Fibroblast of skin of back (primary cell): ENCODE data around the gene EHF.

Experiments used
- DNase-seq: peaks from one replicate; pipeline ENCODE4 v3.0.0-alpha.2; 2013

Gene EHF

GRCh38 chr11:34625576-34625975, 4.7 kb downstream of the EHF start:
- DNase-seq = no peak

- DNase-seq = no peak
These were observed 5.5 kb downstream of the EHF start for GRCh38 chr11:34626393-34626792.

DNA sequence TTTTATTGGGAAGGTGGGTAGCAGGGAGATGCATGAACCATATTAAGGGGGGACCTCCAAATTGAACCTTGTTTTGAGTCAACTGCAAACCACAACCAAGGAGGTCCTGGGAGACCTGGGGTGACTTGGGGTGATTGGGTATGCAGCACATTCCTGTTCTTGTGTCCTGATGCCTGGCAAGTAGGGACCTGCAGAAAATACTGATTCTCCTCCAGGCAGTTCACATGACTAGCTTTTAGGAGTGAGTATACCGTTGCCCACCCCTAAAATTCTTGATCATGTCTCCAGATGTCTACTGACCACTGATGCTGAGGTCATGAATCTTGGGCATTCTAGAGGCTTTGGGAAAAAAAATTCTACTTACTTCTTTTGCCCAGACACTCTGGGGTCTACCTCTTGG, 6.3 kb downstream of the EHF start:
- DNase-seq = no peak

DNA sequence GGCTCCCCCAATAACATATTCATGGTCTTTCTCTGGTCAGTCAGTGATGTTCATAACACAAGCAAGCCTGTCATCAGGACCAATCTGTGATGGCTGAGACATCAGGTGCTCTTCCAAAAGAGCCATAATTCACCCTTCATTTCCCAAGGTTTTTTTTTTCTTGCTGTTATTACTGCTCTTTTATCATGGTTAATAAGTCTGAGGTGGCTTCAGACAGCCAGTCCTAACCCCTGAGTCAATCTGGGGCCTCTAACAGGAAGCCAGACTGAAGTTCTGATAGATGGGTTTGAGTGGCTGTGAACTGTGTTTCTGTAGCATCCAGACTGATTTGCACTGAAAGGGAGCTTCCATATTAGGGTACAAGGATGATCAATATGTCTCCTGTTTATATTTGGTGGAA, 8.8 kb downstream of the EHF start:
- no peak for DNase-seq

- no peak for DNase-seq
These were observed 9.7 kb downstream of the EHF start for GRCh38 chr11:34630544-34630943.

DNA sequence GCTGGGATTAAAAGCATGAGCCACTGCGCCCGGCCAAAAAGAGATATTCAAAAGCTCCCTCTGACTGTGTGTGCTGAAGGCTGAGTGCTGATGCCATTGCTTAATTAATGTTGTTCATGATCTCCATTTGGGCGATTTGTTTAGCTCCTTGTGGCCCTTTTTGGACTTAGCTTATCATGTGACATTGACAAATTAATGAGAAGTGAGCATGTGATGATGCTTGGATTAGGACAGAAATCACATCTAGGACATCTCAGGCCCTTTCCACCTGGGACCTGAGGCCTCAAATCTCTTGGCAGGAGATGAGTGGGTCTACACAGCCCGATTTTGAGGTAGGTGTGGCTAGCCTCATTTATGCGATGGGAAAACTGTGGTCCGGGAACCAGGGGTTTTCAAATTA, 10.4 kb downstream of the EHF start:
- no peak for DNase-seq

DNA sequence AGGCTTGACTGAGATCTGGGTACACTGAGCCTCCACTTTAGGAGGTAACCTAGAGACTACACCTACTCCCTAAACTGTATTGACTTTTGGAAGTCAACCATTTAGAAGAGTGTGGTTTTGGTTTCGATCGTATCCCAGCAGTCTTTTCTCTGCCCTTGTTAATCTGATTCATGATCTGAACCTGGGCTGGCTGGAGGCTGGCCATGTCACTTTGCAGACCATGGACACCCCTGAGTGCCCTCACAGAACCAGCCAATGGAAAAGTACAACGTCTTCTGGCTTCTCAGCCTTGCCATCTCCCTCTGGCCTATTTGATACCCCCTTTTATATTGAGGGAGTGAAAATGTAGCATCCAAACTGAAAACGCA, 10.8 kb downstream of the EHF start:
- DNase-seq = no peak

GRCh38 chr11:34632105-34632791, 11.4 kb downstream of the EHF start:
- peak; percentile 33 for DNase-seq

- DNase-seq = no peak
These were observed 12.7 kb downstream of the EHF start for GRCh38 chr11:34633640-34633989.

DNA sequence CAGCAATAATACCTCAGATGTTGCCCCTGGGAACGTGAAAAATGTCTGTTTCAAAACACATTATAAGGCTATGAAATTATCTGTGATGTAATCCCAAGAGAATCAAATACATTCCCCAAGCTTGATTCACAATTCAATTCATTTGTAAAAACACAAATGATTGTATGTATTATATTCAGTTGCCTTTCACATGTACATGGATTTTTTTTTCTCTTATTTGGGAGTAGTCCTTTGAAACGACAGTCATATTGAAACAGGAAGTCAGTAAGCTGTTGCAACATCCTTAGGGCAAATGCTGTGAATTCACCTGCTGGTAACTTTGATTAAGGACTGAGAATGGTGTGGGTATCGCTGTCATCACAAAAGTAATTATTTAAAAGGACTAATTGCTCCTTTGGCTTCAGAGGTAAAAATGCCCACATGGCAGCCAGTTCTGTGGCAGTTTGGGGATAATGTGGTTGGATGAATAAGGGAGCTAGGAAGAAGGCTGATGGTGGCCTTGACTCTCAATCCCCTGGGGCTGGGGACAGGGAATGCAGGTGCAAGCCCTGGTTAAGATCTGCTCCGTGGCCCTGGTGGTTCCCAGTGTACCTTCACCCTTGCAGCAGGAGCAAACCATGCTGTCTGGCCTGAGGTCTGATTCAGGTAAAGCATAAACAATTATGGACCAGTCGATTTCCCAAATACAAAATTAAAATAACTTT, 13.2 kb downstream of the EHF start:
- DNase-seq = peak; percentile 74

DNA sequence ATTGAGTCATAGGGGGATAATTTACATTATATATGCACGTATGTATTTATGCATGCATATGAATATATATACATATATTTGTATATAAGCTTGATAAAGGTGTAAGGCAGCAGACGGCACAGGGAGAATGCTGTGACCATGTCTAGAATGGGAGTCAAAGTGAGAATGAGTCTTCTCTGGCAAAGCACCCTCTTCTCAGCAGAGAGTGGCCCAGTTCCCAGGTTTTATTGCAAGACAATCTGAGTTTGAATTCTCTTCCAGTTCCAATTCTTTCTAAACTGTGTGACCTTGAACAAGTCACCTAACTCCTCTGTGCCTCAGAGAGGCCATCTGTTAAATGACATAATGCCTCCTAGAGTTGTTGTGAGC, 13.8 kb downstream of the EHF start:
- DNase-seq = no peak

DNA sequence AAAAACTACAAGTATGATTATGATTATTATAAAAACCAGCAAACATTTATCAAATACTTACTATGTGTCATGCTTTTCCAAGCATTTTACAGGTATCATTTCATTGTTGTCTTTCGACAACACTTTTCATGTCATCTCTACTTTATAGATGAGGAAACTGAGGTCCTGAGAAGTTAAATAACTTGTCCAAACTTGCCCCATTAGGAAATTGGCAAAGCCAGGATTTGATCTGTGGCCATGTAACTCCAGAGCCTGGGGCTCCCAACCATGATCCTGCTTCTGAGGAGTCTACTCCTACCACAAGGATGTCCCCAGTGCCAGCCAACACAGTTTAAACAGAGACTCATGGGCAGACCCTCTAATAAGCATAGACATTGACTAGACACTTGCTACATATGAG, 15.2 kb downstream of the EHF start:
- DNase-seq = no peak

DNA sequence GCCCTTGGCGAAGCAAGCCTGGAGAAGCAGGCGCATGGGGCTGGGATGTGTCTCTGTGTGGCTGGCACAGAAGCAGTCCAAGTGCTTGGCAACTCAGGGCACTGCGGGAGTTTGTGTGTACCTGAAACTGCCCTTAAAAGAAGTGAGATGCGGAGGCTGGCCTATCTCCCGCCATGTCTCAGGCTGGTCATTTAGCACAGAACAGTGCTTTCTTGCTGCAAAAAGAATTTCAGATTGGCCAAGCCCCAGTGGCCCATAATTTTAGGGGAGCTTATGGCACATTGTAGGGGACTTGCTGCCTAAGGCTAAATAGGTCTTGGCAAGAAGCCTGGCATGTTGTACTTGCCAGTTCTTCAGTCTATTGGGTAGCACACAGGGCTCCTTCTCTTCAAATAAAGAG, 16.4 kb downstream of the EHF start:
- no peak for DNase-seq

DNA sequence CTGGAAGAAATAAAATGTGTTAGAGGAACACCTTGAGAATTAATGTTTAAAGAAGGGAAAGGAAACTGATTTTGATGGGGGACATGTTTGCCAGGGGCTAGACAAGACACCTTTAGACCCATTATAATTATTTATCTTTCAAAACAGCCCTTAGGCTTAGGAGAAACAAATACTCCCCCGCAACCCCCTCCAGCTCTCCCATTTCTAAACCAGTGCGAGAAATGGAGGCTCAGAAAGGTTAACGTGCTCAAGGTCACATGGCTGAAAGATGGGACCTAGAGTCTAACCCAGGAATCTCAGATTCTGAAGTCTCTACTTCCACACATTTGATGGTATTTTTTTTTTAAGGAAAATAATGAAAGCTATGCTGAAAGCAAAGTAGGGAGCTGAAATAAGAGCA, 18.0 kb downstream of the EHF start:
- no peak for DNase-seq

DNA sequence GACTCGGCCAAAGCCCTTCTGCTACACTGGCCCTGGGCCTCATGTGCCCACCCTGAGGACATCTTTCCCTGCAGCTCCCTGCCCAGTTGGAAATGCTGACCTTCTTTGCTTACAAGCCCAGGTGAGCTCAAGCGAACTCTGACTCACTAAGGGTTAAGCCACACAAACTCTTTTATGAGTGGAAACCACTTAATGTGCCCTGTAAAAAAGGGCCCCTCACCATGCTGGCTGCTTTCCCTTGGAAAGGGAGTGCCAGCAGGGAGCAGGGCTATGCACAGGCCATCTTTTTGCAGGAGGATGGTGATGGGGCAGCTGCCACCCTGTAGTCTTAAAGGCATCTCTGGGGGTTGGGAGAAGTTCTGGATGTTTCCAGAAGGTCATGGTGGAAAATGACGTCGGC, 18.7 kb downstream of the EHF start:
- DNase-seq = no peak

DNA sequence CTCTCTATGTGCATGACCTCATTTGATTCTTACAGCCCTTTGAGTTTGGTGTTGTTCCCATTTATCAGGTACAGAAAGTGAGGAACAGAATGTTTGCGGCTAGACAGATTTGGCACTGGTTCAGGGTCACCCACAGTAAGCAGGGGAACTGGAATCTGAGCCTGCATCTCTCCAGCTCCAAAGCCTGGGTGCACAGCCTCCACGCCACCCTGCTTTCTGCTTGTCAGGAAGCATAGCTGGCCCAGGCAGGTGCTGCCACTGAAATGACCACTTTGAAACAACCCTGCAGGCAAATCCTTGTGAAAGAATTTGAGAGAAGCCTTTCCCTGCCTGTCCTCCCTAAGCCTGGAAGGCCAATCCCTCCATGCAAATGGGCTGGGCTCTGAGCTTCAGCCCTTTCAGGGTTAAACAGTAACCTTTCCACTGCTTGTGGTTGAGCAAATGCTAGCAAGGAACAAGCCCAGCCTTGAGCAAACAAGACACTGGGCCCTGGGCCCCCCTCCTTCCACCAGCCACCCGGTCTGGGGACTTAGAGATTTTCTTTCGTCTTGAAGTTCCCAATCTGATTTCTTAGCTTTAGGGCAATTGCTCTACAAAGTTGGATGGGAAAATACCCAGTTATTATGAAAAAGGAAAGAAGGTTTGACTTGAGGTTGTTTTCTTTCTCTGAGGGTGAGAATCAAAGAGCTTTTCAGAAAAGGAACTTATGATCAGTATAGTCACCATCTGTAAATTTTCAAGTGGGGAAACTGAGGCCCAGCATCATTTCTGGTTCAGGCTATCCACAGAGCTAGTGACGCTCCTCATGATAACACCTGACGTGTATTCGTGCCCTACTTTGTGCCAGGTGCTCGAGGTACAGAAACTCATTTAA, 19.4 kb downstream of the EHF start:
- DNase-seq = no peak

- DNase-seq = no peak
These were observed 20.0 kb downstream of the EHF start for GRCh38 chr11:34640924-34641275.

DNA sequence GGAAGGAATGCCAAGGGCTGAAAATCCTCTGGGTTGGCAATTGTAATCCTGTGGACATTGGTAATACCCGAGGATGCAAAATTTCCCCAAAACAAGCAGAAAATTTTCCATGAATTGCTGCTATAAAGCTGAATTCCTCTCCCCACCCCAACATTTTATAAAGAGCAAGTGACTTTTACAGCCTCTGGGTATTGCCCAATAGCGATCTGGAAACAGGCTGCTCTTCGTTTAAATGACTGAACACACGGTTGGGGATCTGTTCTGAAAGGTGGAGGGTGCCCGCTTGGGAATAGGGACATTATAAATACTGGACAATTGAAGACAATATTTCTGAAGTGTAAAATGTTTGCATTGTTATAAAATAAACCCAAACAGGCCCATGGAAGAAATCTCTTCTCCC, 20.6 kb downstream of the EHF start:
- DNase-seq = no peak

DNA sequence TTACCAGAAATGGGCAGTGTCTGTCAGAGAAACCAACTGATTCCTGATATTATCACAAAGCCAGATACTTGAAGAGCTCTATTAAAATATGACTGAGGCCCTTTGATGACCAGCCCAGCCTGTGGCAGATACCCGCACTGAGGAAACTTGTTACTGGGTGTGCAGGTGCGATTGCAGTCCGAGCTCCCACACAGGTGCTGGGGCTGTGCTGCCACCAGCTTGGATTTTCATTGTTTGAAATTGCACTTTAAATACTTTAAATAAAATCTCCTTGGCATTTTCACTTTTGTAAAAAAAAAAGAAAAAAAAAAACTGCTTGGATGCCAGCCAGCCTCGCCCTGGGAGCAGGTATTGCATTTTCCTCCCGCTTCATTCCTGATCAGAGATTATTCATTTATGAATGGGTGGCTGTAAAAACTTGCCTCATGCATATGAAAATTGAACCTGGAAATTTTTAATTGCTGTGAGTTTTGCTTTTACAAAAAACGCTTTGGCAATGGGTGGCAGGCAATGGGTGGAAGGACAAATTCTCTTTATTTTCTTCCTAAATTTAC, 21.2 kb downstream of the EHF start:
- DNase-seq = no peak

- no peak for DNase-seq
These were observed 22.0 kb downstream of the EHF start for GRCh38 chr11:34642873-34643272.

- DNase-seq = no peak
These were observed 22.4 kb downstream of the EHF start for GRCh38 chr11:34643311-34643710.

- DNase-seq = no peak
These were observed 23.0 kb downstream of the EHF start for GRCh38 chr11:34643846-34644245.

DNA sequence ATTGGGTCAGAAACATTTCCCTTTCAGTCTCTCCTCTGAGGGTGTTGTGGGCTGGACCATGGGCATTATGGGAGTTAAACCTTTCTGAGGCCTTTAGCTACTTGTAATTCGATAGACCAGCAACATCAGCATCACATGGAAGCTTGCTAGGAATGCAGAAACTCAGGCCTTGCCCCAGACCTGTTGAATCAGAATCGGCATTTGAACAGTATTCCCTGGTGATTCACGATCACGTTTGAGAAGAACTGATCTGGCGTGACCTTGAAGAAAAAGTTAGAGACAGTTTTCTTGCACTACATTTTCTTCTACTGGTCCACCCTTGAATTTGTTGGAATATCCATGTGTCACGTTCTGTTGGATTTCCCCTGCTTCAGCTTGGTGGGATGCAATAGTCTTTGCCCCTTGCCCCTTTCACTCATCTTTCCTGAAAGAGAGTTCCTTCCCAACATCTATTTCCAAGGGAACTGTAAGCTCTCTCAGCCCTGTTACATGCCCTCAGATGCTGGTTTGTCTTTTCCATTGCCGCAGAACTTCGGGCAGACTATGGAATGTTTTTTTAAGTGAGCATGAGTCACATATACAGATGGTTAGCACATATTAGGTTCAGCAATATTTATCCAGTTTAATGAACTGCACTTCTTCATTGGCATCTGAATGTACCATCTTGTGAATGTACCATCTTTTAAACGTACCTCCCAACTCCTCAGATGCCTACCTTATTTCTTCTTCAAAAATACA, 23.9 kb downstream of the EHF start:
- DNase-seq = peak; percentile 88
